HG03575 (cell line): ENCODE data around the gene NOP16.

ENCODE experiments used
- ATAC-seq: cut with Tn5 transposase; IDR thresholded peaks from one replicate; pipeline ENCODE4 v1.9.1; 2021; ENCODE audit not compliant: unreplicated experiment, insufficient number of reproducible peaks, low FRiP score; ENCODE audit errors: extremely low read depth

The NOP16 gene

GRCh38 chr5:176388444-176389134 is at the start of gene NOP16, which contains the start of gene HIGD2A:
Gene NOP16 (minus strand): TSS chr5:176388598. CDS start chr5:176388539, 59 bp downstream.
Gene HIGD2A (plus strand): TSS chr5:176388751. CDS start chr5:176388820, 69 bp downstream.
- ATAC-seq, result peak; percentile 66

DNA sequence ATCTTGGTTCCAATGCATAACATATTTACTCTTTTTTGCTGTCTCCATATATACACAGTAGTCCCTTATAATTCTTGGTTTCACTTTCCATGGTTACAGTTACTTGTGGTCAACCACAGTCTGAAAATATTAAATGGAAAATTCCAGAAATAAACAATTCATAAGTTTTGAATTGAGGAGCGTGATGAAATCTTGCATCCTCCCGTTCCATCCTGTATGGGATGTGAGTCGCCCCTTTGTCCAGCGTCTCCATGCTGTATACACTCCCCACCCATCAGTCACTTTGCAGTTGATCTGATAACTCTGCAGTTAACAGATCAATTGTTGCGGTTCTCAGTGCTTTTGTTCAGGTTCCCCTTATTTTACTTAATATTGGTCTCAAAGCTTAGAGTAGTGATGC is 48.3 kb upstream of the NOP16 start:
- ATAC-seq, result no peak

- no peak for ATAC-seq
Measured at GRCh38 chr5:176432707-176433106, 44.3 kb upstream of the NOP16 start.

- no peak for ATAC-seq
Measured at GRCh38 chr5:176429972-176430371, 41.6 kb upstream of the NOP16 start.

DNA sequence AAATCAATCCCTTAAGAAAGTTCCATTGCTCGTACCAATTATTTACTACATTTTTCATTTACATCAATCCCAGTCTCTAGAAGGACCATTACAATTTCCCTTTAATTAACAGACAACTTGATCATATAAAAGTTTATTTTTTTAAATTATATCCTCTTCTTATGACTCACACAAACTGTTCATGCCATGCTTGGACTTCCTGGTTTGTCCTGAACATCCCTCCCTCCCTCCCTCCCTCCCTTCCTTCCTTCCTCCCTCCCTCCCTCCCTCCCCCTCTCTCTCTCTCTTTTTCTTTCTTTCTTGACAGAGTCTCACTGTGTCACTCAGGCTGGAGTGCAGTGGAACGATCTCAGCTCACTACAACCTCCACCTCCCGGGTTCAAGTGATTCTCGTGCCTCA is 39.6 kb upstream of the NOP16 start:
- ATAC-seq, result no peak

DNA sequence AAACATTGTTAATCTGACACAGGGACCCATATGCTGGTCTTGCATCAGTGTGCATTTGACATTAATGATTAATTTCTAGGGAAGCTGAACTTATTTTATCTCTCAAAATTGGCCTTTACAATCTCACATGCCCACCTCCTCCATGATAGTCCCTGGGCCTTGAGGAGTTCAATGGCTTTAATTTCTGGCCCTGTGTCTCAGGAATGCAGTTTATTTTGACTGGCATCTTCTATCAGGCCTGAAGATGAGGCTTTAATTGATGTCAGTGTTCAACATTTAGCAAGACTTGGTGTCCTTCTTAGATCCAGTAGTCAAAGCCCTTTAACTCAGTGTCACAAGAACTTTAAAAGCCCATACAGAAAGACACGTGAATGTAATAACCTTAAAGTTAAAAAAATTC is 38.5 kb upstream of the NOP16 start:
- ATAC-seq, result no peak

- ATAC-seq, result no peak
Measured at GRCh38 chr5:176425791-176426190, 37.4 kb upstream of the NOP16 start.

DNA sequence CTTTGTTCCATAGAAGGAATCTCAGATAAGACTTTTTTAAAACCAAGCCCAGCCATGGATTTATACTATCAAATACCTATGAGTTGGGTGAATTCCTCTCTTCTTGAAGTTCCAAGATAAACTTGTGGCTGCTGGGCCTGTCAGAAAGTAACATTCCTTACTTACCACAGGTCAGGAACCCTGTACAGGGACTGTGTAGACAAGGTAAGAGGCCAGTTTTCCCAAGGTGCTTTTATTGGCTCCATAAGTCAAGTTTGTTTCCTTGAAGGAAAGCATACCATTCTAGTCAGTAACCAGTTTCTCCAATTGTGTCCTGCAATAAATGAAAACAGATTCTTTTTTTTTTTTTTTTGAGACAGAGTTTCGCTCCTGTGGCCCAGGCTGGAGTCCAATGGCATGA is 36.7 kb upstream of the NOP16 start:
- ATAC-seq, result no peak

DNA sequence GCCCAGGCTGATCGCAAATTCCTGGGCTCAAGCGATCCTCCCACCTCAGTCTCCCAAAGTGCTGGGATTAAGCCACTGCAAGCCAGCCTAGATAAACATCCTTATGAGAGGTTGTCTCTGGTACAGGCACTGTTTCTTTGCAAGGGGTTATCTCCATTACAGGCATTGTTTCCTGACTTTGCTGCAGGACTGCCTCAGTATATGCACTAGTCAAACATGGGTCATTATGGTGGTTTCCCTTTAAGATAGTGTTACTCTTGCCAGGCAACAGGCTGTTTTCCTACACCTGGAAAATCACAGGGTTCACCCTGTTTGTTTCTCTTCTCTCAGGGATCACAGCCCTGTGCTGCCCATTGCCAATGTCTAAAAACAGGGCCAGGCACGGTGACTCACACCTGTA is 35.8 kb upstream of the NOP16 start:
- ATAC-seq, result no peak

DNA sequence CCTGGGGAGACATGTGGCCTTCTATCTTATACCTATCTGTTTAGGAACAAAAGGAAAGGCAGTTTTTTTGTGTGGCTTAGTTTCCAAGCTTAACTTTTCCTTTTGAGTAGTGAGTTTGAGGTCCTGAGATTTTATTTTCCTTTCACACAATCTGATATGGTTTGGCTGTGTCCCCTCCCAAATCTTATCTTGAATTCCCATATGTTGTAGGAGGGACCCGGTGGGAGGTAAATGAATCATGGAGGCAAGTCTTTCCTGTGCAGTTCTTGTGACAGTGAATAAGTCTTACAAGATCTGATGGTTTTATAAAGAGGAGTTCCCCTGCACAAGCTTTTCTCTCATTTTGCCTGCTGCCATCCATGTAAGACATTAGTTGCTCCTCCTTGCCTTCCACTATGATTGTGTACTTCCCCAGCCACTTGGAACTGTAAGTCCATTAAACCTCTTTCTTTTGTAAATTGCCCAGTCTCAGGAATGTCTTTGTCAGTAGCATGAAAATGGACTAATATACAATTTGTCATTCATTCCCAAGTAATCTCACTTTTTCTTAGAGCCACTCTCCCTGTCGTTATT is 32.7 kb upstream of the NOP16 start:
- ATAC-seq, result no peak

GRCh38 chr5:176420086-176420485 is 31.7 kb upstream of the NOP16 start:
- no peak for ATAC-seq

DNA sequence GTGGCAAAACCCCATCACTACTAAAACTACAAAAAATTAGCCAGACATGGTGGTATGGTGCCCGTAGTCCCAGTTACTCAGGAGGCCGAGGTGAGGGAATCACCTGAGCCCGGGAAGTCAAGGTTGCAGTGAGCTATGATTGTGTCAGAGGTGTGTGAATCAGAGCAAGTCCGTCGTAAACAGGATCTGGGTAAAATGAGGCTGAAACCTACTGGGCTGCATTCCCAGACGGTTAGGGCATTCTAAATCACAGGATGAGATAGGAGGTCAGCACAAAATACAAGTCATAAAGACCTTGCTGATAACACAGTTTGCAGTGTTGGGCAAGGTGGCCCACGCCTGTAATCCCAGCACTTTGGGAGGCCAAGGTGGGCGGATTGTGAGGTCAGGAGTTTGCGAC is 29.9 kb upstream of the NOP16 start:
- no peak for ATAC-seq

GRCh38 chr5:176416965-176417364 is 28.6 kb upstream of the NOP16 start:
- no peak for ATAC-seq

GRCh38 chr5:176415952-176416924 is 27.8 kb upstream of the NOP16 start, which contains the start of gene CLTB:
Gene CLTB (minus strand): TSS chr5:176416539. CDS start chr5:176416363, 176 bp downstream.
- no peak for ATAC-seq

DNA sequence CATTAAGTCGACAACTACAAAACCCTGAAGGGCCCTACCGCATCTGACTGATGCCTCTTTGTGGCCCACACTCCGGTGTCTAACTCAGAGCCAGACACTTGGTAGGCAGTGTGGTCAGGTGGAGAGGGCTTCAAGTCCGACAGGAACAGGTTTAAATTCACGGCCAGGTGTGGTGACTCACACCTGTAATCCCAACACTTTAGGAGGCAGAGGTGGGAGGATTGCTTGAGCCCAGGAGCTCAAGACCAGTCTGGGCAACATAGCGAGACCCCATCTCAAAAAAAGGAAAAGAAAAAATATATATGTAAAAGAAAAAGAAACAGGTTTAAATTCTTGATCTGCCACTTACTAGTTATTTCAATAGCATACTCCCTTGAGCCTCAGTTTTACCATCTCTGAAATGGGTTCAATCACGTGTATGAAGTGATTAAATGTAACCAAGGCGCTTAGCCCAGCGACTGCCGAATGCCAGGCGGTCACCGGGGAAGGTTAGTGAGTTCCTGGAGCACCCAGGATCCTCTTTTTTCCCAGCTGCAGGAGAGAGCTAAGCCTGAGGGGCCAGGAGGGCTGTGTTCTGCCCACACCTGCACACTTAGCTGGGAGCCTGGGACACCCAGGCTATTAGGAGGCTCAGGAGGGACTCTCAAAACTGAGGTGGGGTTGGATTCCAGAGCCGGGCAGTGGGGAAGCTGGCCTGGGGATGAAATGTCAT is 27.0 kb upstream of the NOP16 start:
- ATAC-seq, result no peak

- ATAC-seq, result no peak
Measured at GRCh38 chr5:176414704-176415103, 26.3 kb upstream of the NOP16 start.

DNA sequence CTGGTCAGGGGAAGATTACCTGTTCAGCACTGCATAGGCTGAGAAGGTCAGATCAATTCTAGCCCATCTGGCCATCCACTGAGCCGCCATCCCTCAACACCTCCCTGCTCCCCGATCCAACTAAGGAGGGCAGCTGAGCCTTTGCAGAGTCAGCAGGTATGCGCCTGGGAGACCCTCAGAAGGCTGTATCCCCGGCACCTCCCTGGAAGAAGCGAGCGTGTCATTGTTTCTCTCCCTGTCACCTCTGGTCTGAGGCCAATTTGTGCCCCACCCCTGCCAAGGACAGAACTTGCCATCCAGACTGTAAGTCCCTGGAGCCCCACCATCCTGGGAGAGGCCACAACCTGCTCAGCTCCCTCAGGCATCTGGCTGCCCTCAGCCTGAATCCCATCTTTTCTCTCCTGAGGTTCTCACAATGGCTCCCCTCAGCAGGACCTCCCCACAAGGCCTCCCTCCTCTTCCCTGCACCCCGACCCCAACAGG is 25.4 kb upstream of the NOP16 start:
- ATAC-seq, result no peak

DNA sequence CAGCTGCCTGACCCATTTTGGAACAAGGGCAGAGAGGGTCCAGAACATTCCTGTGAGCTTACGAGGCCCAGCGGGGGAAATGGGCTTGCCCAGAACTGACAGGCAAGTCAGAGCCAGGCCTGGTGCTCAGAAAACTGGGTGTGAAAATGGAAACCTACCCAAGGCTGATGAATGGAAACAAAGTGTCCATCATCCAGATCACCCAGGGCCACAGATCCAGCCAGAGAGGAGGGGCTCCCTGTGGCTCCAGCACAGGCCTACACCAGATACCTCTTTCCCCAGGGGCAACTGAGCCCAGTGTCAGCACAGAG is 24.8 kb upstream of the NOP16 start:
- no peak for ATAC-seq
